GM12878 (cell line): ENCODE measurements around the gene ANO8. TPM values are rescaled to one million over a fixed set of nuclear protein-coding genes. Genes with fewer than 3 reads are reported as not detected.
A peak's percentile ranks its signal among the peaks of the same experiment; 100 is the strongest.

Experiments used
- ASH2L ChIP-seq: fragments of 300-600, 200-600 bp; sonication (generic); IDR thresholded peaks from 2 replicates; pipeline ENCODE4 v1.6.1; 2017; ENCODE audit warnings: low read depth, mild to moderate bottlenecking, borderline replicate concordance
- BHLHE40 ChIP-seq, 2 experiments: fragments of 450-650 bp in 1 of 2; IDR thresholded peaks; 2 replicates each; pipeline ENCODE4 v1.6.1; 2011 to 2017; ENCODE audit warnings: low read depth in 2 of 2, borderline replicate concordance in 1 of 2, improper control_type of control experiment in 1 of 2, low read length in 1 of 2, mild to moderate bottlenecking in 1 of 2
- CHD2 ChIP-seq: IDR thresholded peaks from 2 replicates; pipeline ENCODE4 v1.6.1; 2011; ENCODE audit warnings: low read depth, low read length, improper control_type of control experiment, borderline replicate concordance
- DPF2 ChIP-seq: fragments of 450-650 bp; IDR thresholded peaks from 2 replicates; pipeline ENCODE4 v1.6.1; 2017; ENCODE audit warnings: mild to moderate bottlenecking
- HDAC6 ChIP-seq: fragments of 200-600 bp; sonication (generic); IDR thresholded peaks from one replicate; pipeline ENCODE4 v1.8.0; 2017; ENCODE audit warnings: antibody characterized with exemption; ENCODE audit not compliant: unreplicated experiment
- IRF3 ChIP-seq: fragments of 450-650 bp; IDR thresholded peaks from 2 replicates; pipeline ENCODE4 v1.6.1; 2014; ENCODE audit warnings: mild to moderate bottlenecking
- LARP7 ChIP-seq: fragments of 450-650 bp; IDR thresholded peaks from 2 replicates; pipeline ENCODE4 v1.6.1; 2017; ENCODE audit warnings: mild to moderate bottlenecking
- MYB ChIP-seq: fragments of 150-350 bp; IDR thresholded peaks from 2 replicates; pipeline ENCODE4 v1.6.1; 2014; ENCODE audit warnings: mild to moderate bottlenecking, low read depth, low read length, borderline replicate concordance
- MYC ChIP-seq: IDR thresholded peaks from 2 replicates; pipeline ENCODE4 v1.6.1; 2011; ENCODE audit warnings: mild to moderate bottlenecking, low read length, moderate library complexity, inconsistent platforms; ENCODE audit not compliant: insufficient read depth, insufficient replicate concordance, insufficient read length, severe bottlenecking
- PAX8 ChIP-seq: fragments of 450-650 bp; IDR thresholded peaks from 2 replicates; pipeline ENCODE4 v1.6.1; 2017; ENCODE audit warnings: mild to moderate bottlenecking, moderate library complexity
- PKNOX1 ChIP-seq: fragments of 450-650 bp; IDR thresholded peaks from 2 replicates; pipeline ENCODE4 v1.6.1; 2016; ENCODE audit warnings: mild to moderate bottlenecking
- SP1 ChIP-seq: IDR thresholded peaks from one replicate; pipeline ENCODE4 v1.6.1; 2011; ENCODE audit warnings: low read depth, low read length
- TCF3 ChIP-seq: IDR thresholded peaks from 2 replicates; pipeline ENCODE4 v1.6.1; 2012; ENCODE audit warnings: low read depth, mild to moderate bottlenecking, low read length, borderline replicate concordance; ENCODE audit not compliant: insufficient read depth
- ZBED1 ChIP-seq: IDR thresholded peaks from 2 replicates; pipeline ENCODE4 v1.6.1; 2016; ENCODE audit warnings: borderline replicate concordance
- ZNF274 ChIP-seq: IDR thresholded peaks from one replicate; pipeline ENCODE4 v1.8.0; 2011; ENCODE audit not compliant: insufficient read length, insufficient read depth
- ZNF622 ChIP-seq: fragments of 450-650 bp; IDR thresholded peaks from 2 replicates; pipeline ENCODE4 v1.6.1; 2017; ENCODE audit warnings: mild to moderate bottlenecking, inconsistent platforms
- polyA plus RNA-seq, 11 experiments: library from polyadenylated mRNA; depleted of rRNA in 4 of 11; unstranded in 6 of 11; stranded (reverse) in 5 of 11; fragments of >200 nt; fragmentation: Nextera tagmentation in 4 of 11; fragmentation: Illumina TruSeq in 1 of 11; extraction: Ambion mirVana in 4 of 11; extraction: Trizol in 1 of 11; gene quantifications; 1 replicate in 1 of 11; 2 replicates in 10 of 11; pipeline versions ENCODE4 v1.2.1 to v1.2.3, GENCODE V29; 2011 to 2016; ENCODE audit warnings: inconsistent platforms in 2 of 11, missing spikeins in 2 of 11, low read depth in 1 of 11
- total RNA-seq, 4 experiments: library from RNA; depleted of rRNA in 3 of 4; stranded (reverse); fragments of >200 nt in 3 of 4; fragmentation: Illumina TruSeq in 1 of 4; extraction: Trizol in 1 of 4; gene quantifications; 2 replicates each; pipeline versions ENCODE4 v1.2.1 to v1.2.3, GENCODE V29; 2013 to 2021
- TF ChIP-seq, protein P1 (sequence below): IDR thresholded peaks from 2 replicates; pipeline ENCODE4 v1.6.1; 2011; ENCODE audit warnings: low read depth, mild to moderate bottlenecking, low read length, moderate library complexity, borderline replicate concordance; ENCODE audit errors: extremely low read depth
- TF ChIP-seq, protein P2 (sequence below): fragments of 450-650 bp; IDR thresholded peaks from 2 replicates; pipeline ENCODE4 v1.6.1; 2017; ENCODE audit warnings: mild to moderate bottlenecking, moderate library complexity
- TF ChIP-seq, protein P3 (sequence below): fragments of 450-650 bp; conservative IDR thresholded peaks from 2 replicates; pipeline ENCODE4 v1.6.1; 2017; ENCODE audit warnings: mild to moderate bottlenecking, moderate library complexity

Gene ANO8
- total and polyA plus RNA-seq, 10 of the 15 experiments (the other 5 are each of a cell fraction or from before 2014, with no cell fraction given) = 0.04 to 6.7 (median 1.1) TPM

DNA sequence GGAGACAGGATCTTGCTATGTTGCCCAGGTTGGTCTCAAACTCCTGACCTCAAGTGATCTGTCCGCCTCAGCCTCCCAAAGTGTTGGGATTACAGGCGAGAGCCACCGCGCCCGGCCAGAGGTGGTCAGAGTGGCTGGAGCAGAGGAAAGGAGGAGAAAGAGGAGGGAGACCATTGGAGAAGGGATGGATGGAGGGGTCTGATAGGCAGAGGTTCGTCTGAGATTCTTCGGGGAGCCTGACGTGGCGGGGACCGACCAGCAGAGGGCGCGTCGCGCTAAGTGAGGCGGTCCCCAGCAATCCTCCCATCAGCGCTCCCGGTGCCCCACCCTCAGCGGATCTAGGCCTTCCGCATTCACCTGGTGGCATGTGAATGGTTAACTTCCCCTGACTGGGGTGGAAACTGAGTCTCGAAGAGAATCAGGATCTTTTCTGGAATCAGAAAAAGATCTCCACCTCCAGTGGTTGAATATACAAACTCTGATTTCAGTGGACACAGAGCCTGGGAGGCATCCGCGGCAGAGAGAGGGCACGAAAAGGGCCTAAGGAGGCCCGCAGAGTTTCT is 11.5 kb upstream of the ANO8 start (continued):
- TF ChIP-seq, protein P1, sequence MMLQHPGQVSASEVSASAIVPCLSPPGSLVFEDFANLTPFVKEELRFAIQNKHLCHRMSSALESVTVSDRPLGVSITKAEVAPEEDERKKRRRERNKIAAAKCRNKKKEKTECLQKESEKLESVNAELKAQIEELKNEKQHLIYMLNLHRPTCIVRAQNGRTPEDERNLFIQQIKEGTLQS = no peak
- TF ChIP-seq SP1 (peak; percentile 33), TCF3 (no peak), IRF3 (no peak), DPF2 (no peak), ZNF274 (no peak), MYB (no peak), HDAC6 (no peak), PKNOX1 (peak; percentile 25; the same call in 1 of the 2 replicates), LARP7 (peak; percentile 46; the same call in 1 of the 2 replicates), MYC (no peak), ZBED1 (no peak), CHD2 (no peak), PAX8 (no peak), ASH2L (no peak), ZNF622 (no peak), BHLHE40 (IDR thresholded peaks at IDR 0.05; ENCODE audit: borderline replicate concordance in 1 of 2, low read depth in 2 of 2, low read length in 1 of 2) (peak in 1 of 2 experiments; percentile 6; a peak in 1 of 4 replicates)
- TF ChIP-seq, protein P2, sequence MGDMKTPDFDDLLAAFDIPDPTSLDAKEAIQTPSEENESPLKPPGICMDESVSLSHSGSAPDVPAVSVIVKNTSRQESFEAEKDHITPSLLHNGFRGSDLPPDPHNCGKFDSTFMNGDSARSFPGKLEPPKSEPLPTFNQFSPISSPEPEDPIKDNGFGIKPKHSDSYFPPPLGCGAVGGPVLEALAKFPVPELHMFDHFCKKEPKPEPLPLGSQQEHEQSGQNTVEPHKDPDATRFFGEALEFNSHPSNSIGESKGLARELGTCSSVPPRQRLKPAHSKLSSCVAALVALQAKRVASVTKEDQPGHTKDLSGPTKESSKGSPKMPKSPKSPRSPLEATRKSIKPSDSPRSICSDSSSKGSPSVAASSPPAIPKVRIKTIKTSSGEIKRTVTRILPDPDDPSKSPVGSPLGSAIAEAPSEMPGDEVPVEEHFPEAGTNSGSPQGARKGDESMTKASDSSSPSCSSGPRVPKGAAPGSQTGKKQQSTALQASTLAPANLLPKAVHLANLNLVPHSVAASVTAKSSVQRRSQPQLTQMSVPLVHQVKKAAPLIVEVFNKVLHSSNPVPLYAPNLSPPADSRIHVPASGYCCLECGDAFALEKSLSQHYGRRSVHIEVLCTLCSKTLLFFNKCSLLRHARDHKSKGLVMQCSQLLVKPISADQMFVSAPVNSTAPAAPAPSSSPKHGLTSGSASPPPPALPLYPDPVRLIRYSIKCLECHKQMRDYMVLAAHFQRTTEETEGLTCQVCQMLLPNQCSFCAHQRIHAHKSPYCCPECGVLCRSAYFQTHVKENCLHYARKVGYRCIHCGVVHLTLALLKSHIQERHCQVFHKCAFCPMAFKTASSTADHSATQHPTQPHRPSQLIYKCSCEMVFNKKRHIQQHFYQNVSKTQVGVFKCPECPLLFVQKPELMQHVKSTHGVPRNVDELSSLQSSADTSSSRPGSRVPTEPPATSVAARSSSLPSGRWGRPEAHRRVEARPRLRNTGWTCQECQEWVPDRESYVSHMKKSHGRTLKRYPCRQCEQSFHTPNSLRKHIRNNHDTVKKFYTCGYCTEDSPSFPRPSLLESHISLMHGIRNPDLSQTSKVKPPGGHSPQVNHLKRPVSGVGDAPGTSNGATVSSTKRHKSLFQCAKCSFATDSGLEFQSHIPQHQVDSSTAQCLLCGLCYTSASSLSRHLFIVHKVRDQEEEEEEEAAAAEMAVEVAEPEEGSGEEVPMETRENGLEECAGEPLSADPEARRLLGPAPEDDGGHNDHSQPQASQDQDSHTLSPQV = no peak
- TF ChIP-seq, protein P3, sequence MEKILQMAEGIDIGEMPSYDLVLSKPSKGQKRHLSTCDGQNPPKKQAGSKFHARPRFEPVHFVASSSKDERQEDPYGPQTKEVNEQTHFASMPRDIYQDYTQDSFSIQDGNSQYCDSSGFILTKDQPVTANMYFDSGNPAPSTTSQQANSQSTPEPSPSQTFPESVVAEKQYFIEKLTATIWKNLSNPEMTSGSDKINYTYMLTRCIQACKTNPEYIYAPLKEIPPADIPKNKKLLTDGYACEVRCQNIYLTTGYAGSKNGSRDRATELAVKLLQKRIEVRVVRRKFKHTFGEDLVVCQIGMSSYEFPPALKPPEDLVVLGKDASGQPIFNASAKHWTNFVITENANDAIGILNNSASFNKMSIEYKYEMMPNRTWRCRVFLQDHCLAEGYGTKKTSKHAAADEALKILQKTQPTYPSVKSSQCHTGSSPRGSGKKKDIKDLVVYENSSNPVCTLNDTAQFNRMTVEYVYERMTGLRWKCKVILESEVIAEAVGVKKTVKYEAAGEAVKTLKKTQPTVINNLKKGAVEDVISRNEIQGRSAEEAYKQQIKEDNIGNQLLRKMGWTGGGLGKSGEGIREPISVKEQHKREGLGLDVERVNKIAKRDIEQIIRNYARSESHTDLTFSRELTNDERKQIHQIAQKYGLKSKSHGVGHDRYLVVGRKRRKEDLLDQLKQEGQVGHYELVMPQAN = no peak
